ENCODE data around the gene OR51S1.

GRCh38 chr11:4821021-4821420, 28.0 kb downstream of the OR51S1 start, which contains the start of gene OR51F2:
- TF ChIP-seq, protein P1, sequence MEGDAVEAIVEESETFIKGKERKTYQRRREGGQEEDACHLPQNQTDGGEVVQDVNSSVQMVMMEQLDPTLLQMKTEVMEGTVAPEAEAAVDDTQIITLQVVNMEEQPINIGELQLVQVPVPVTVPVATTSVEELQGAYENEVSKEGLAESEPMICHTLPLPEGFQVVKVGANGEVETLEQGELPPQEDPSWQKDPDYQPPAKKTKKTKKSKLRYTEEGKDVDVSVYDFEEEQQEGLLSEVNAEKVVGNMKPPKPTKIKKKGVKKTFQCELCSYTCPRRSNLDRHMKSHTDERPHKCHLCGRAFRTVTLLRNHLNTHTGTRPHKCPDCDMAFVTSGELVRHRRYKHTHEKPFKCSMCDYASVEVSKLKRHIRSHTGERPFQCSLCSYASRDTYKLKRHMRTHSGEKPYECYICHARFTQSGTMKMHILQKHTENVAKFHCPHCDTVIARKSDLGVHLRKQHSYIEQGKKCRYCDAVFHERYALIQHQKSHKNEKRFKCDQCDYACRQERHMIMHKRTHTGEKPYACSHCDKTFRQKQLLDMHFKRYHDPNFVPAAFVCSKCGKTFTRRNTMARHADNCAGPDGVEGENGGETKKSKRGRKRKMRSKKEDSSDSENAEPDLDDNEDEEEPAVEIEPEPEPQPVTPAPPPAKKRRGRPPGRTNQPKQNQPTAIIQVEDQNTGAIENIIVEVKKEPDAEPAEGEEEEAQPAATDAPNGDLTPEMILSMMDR (conservative IDR thresholded peaks at IDR 0.05): no peak
- no peak for TF ChIP-seq ZFX (IDR thresholded peaks at IDR 0.05)

Measured in C4-2B (cell line).